ENCODE data around the gene IER3IP1.

GRCh38 chr18:47206945-47207637, 30.9 kb upstream of the IER3IP1 start:
- TF ChIP-seq CTCF (conservative IDR thresholded peaks at IDR 0.05): no peak
- TF ChIP-seq EZH2 (IDR thresholded peaks at IDR 0.05; ENCODE audit: low read depth): no peak
